ENCODE results near the gene UQCRC1. TPM values are rescaled to one million over a fixed set of nuclear protein-coding genes. Genes with fewer than 3 reads are reported as not detected.

The UQCRC1 gene
- total and polyA plus RNA-seq, 2 of the 8 experiments (the other 6 are each of a cell fraction or from before 2014, with no cell fraction given) = 310 to 720 TPM

DNA sequence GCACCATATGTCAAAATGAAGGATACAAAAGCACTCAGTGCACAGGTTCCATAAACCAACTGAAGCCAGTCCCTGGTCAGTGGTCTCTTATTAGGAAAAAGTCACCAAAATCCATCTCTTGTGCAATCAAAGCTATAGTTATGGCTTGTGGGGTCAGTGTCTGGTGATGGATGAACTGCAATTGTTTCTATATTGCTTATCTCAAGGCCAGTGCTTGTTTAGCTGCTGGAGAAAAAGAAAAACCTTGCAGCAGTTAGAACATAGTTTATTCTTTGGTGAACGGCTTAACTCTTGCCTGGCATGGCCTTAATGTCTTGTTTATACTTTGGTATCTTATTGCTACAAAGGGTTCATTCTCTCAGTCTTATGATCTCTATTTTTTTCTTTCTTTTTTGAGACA is 2.9 kb upstream of the UQCRC1 start:
- CTCF ChIA-PET (ENCODE audit: partially characterized antibody) = interaction anchor here (1.2 to 4.8 kb wide), 7 partner anchors 9 to 212 kb away, joined by 3 to 23 read pairs (median 4); partner anchors contain the start of genes SLC26A6 and TMEM89
- no peak overlapping the region for H3K4me3 ChIP-seq (ENCODE audit: extremely low read depth in 1 of 4, insufficient read depth in 2 of 4, low read depth in 3 of 4, low read length in 4 of 4)
- DNase-seq (ENCODE audit: low read depth in 1 of 2, low spot score in 2 of 2) = no peak
- no peak for TF ChIP-seq JUN (IDR thresholded peaks at IDR 0.05; ENCODE audit: low read depth, low read length)
- TF ChIP-seq JUND (IDR thresholded peaks at IDR 0.05; ENCODE audit: low read length) = no peak
- TF ChIP-seq BRCA1 (IDR thresholded peaks at IDR 0.05; ENCODE audit: low read depth, low read length) = no peak
- TF ChIP-seq, protein P1, sequence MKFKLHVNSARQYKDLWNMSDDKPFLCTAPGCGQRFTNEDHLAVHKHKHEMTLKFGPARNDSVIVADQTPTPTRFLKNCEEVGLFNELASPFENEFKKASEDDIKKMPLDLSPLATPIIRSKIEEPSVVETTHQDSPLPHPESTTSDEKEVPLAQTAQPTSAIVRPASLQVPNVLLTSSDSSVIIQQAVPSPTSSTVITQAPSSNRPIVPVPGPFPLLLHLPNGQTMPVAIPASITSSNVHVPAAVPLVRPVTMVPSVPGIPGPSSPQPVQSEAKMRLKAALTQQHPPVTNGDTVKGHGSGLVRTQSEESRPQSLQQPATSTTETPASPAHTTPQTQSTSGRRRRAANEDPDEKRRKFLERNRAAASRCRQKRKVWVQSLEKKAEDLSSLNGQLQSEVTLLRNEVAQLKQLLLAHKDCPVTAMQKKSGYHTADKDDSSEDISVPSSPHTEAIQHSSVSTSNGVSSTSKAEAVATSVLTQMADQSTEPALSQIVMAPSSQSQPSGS (IDR thresholded peaks at IDR 0.05; ENCODE audit: low read length) = no peak
- no peak for TF ChIP-seq CHD1 (IDR thresholded peaks at IDR 0.05; ENCODE audit: low read depth, low read length)
- TF ChIP-seq POLR2AphosphoS5 (IDR thresholded peaks at IDR 0.05; ENCODE audit: low read depth, low read length) = no peak
- no peak for FAIRE-seq
- POLR2A ChIA-PET (ENCODE audit: partially characterized antibody) = interaction anchor here (1.0 to 5.0 kb wide), 8 partner anchors 10 to 76 kb away, joined by 3 to 75 read pairs (median 6); partner anchors contain the start of genes CELSR3, SLC26A6 and TMEM89
- H3K79me1 ChIP-seq (ENCODE audit: low read depth, low read length) = no peaks in the 10 kb centered on the region; the same call in 1 of the 2 replicates
- H2BK12ac ChIP-seq (ENCODE audit: low read depth, low read length) = no peak overlapping the region
- H3K23me2 ChIP-seq (ENCODE audit: low read depth, low read length) = peaks cover 4% of the 10 kb centered on the region; the same call in 1 of the 2 replicates
- H3K18ac ChIP-seq (ENCODE audit: extremely low read depth, low read length) = no peak overlapping the region
- H2BK15ac ChIP-seq (ENCODE audit: low read length) = no peak overlapping the region
- H3K36me3 ChIP-seq (ENCODE audit: control insufficient read depth in 2 of 4, insufficient read depth in 4 of 4, low read length in 3 of 4) = peaks cover 0 to 12% (median 0%) of the 10 kb centered on the region in 4 experiments; a peak in 2 of 8 replicates
- H4K5ac ChIP-seq (ENCODE audit: insufficient read length, low read depth, low read length) = no peak overlapping the region
- no peak overlapping the region for H3K4me2 ChIP-seq (ENCODE audit: insufficient read depth in 1 of 2, low read depth in 2 of 2, low read length in 2 of 2)
- H3K9me3 ChIP-seq (ENCODE audit: insufficient read depth in 2 of 2, low read depth in 1 of 2, low read length in 1 of 2) = no peaks in the 10 kb centered on the region
- no peaks in the 10 kb centered on the region for H3K27me3 ChIP-seq (replicated peaks in 1 of 4; ENCODE audit: control insufficient read depth in 3 of 4, extremely low read depth in 1 of 4, insufficient read depth in 3 of 4, low read length in 3 of 4)
- no peak overlapping the region for H3K27ac ChIP-seq (ENCODE audit: low read depth, low read length)
- 100% methylated on average over 1 of the region's 1 CpG; no CpG with 5 or more reads in 1 of the 2 experiments for WGBS, 2 experiments (ENCODE audit: extremely low coverage in 1 of 2, insufficient coverage in 1 of 2, insufficient read length in 1 of 2, insufficient replicate concordance in 2 of 2, low coverage in 1 of 2, low lambda C conversion rate in 2 of 2, missing lambda C conversion rate in 1 of 2)
- no peak overlapping the region for H2BK20ac ChIP-seq (ENCODE audit: low read length)
- H3K56ac ChIP-seq (replicated peaks; ENCODE audit: insufficient read length, low read depth, low read length) = no peak overlapping the region
- no peak overlapping the region for H3K4ac ChIP-seq (replicated peaks; ENCODE audit: insufficient read length, low read depth, low read length)
- no peak overlapping the region for H2BK5ac ChIP-seq (ENCODE audit: low read depth, low read length)
- peaks cover 0 to 3% of the 10 kb centered on the region in 2 experiments for H4K20me1 ChIP-seq (replicated peaks in 1 of 2; ENCODE audit: control insufficient read depth in 1 of 2, insufficient read depth in 2 of 2, low read length in 2 of 2)
- H3K4me1 ChIP-seq (replicated peaks in 1 of 4; ENCODE audit: control insufficient read depth in 3 of 4, insufficient read depth in 4 of 4, low read length in 3 of 4) = peaks cover 0 to 2% (median under 1%) of the 10 kb centered on the region in 4 experiments; a peak in 2 of 7 replicates
- H2AK5ac ChIP-seq (ENCODE audit: low read depth, low read length) = no peak overlapping the region
- peaks cover 6 to 17% of the 10 kb centered on the region in 2 experiments for H3K79me2 ChIP-seq (ENCODE audit: control insufficient read depth in 1 of 2, insufficient read depth in 2 of 2, low read length in 2 of 2)
- H3K23ac ChIP-seq (ENCODE audit: insufficient read length) = no peak overlapping the region
- no peak overlapping the region for H3K14ac ChIP-seq (ENCODE audit: insufficient read length)
- no peak overlapping the region for H2AFZ ChIP-seq (ENCODE audit: low read length)
- no peak overlapping the region for H3K9ac ChIP-seq (replicated peaks in 1 of 4; ENCODE audit: extremely low read depth in 1 of 4, low read depth in 3 of 4, low read length in 3 of 4)
- H4K91ac ChIP-seq (replicated peaks; ENCODE audit: insufficient read length, low read length) = no peak overlapping the region
- no peak overlapping the region for H2BK120ac ChIP-seq (replicated peaks; ENCODE audit: low read depth, low read length)
- no peak overlapping the region for H4K8ac ChIP-seq (ENCODE audit: extremely low read depth, insufficient read depth, low read length)

All from H1 (cell line).